Measurements from ENCODE around the gene SNX22. TPM values are rescaled to one million over a fixed set of nuclear protein-coding genes. Genes with fewer than 3 reads are reported as not detected.
"Not testable (repeated sequence)": the region's sequence is repeated elsewhere in the genome, so short reads cannot be mapped to it uniquely, and the experiment has no call there.

The SNX22 gene
- total RNA-seq, 1 experiment from 2014 or later, result 0.91 TPM

DNA sequence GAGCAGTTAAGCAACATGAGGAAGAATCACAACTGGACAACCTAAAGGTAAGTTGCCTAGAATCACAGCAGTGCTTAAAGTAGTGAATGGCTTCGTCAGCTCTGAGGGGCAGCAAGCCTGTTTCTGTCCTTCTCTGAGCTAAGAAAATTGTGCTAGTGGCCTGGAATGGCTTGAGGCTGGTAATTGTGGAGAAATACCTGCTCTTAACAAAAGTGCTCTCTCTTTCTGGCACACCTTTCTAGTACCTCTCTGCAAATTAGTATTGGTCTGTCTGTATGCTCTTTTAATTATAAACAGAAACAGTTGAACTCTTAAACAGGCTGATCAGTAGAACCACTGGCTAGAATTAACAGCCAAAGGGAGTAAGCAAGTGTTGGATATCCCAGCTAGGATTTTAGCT, 44.2 kb upstream of the SNX22 start:
- CTCF ChIA-PET, result no interaction called here
- Histone ChIP-seq H3K36me3 (ENCODE audit: control insufficient read depth, insufficient read depth, low read length) (no peaks in the 10 kb centered on the region; the same call in 1 of the 2 replicates), H3K27me3 (replicated peaks; ENCODE audit: control insufficient read depth, insufficient read depth, low read length) (no peaks in the 10 kb centered on the region), H3K4me1 (peaks cover 11% of the 10 kb centered on the region), H3K4me3 (ENCODE audit: low read depth, low read length) (no peak overlapping the region), H3K9me3 (no peaks in the 10 kb centered on the region)
- Mint-ChIP-seq H3K4me3 (ENCODE audit: unreplicated experiment) (no peak overlapping the region), H3K27ac (ENCODE audit: unreplicated experiment) (no peak overlapping the region), H3K9me3 (ENCODE audit: unreplicated experiment) (no peaks in the 10 kb centered on the region), H3K36me3 (ENCODE audit: insufficient read depth, unreplicated experiment) (peaks cover 4% of the 10 kb centered on the region), H3K27me3 (ENCODE audit: insufficient read depth, unreplicated experiment) (no peaks in the 10 kb centered on the region), H3K4me1 (ENCODE audit: low read depth, unreplicated experiment) (peaks cover 6% of the 10 kb centered on the region)
- DNase-seq, result no peak
- POLR2A ChIA-PET, result no interaction called here
- TF ChIP-seq, protein P1, sequence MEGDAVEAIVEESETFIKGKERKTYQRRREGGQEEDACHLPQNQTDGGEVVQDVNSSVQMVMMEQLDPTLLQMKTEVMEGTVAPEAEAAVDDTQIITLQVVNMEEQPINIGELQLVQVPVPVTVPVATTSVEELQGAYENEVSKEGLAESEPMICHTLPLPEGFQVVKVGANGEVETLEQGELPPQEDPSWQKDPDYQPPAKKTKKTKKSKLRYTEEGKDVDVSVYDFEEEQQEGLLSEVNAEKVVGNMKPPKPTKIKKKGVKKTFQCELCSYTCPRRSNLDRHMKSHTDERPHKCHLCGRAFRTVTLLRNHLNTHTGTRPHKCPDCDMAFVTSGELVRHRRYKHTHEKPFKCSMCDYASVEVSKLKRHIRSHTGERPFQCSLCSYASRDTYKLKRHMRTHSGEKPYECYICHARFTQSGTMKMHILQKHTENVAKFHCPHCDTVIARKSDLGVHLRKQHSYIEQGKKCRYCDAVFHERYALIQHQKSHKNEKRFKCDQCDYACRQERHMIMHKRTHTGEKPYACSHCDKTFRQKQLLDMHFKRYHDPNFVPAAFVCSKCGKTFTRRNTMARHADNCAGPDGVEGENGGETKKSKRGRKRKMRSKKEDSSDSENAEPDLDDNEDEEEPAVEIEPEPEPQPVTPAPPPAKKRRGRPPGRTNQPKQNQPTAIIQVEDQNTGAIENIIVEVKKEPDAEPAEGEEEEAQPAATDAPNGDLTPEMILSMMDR (IDR thresholded peaks at IDR 0.05; ENCODE audit: insufficient read depth in 1 of 2, low read depth in 1 of 2, low read length in 1 of 2, severe bottlenecking in 1 of 2, unreplicated experiment in 1 of 2), result no peak
- no TSS peak for BruUV-seq (replicated peaks)
- intact Hi-C loops (cut with micrococcal nuclease; ENCODE audit: unreplicated experiment), result no loop called here

DNA sequence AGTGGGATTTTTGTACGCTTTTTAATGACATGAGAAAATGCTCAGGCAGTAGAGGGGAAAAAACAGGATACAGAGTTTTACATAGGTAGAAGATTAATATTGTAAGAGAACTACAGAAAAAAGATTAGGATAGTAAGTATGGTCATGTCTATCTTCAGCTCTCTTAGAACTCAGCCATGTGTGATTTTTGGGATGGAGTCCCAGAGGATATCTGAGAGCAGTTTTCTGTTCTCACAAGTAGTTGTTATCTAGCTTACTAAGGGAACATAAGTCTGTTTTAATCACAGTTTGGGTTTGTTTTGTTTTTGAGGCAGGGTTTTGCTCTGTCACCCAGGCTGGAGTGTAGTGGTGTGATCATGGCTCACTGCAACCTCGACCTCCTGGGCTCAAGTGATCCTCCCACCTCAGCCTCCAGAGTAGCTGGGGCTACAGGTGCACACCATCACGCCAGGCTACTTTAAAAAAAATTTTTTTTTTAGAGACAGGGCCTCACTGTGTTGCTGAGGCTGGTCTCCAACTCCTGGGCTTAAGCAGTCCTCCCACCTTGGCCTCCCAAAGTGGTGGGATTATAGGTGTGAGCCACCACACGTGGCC, 41.3 kb upstream of the SNX22 start:
- H3K4me3 ChIP-seq (ENCODE audit: low read depth, low read length); POLR2A ChIA-PET; H3K4me3 Mint-ChIP-seq (ENCODE audit: unreplicated experiment); H3K27ac Mint-ChIP-seq (ENCODE audit: unreplicated experiment); DNase-seq; H3K9me3 Mint-ChIP-seq (ENCODE audit: unreplicated experiment); H3K9me3 ChIP-seq; H3K4me1 Mint-ChIP-seq (ENCODE audit: low read depth, unreplicated experiment); BruUV-seq (replicated peaks); H3K36me3 ChIP-seq (ENCODE audit: control insufficient read depth, insufficient read depth, low read length); CTCF ChIA-PET; H3K27me3 ChIP-seq (replicated peaks; ENCODE audit: control insufficient read depth, insufficient read depth, low read length); H3K27me3 Mint-ChIP-seq (ENCODE audit: insufficient read depth, unreplicated experiment): not testable (repeated sequence)
- intact Hi-C loops (cut with micrococcal nuclease; ENCODE audit: unreplicated experiment), result loop anchor here (2.0 kb wide), 1 partner anchor 15 kb away; the partner anchor contains the start of gene SNX1
- H3K36me3 Mint-ChIP-seq (ENCODE audit: insufficient read depth, unreplicated experiment), result peaks cover 24% of the 10 kb centered on the region
- H3K4me1 ChIP-seq, result peaks cover 11% of the 10 kb centered on the region

DNA sequence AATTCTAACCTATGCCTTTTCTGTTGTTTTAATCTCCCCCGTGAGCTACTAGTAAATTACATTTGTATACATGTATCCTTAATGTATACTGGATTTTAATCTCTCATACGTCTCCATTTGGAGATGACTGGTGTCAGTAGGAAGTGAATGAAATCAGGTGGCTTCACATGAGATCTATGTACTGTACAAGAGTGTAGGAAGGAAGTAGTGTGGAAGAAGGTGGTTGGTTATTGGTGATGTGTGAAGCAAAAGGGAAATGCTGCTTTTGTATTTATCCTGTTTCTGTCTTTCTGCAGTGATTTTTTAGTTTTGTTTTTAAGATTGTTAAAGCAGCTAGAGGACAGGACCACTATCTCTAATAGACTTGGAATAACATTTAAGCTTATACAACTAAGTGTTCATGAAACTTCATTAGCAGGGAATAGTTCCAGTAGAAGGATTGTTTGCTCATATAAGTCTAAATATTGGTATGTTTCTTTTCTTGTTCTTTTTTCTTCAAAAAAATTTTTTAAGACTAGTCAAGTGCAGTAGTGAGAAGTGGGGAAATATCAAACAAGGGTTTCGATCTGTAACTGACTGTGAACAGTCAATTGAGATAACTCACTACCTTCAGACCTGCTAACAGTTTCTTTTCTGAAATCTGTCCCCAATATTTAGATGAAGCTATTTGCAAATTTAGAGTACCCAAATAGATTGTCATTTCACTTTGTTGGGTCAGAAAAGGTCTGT, 40.4 kb upstream of the SNX22 start:
- ChIA-PET CTCF (interaction anchor here (1.4 to 1.6 kb wide), 2 partner anchors 15 to 42 kb away, joined by 4 read pairs; partner anchors contain the start of gene SNX1), POLR2A (no interaction called here)
- Mint-ChIP-seq H3K36me3 (ENCODE audit: insufficient read depth, unreplicated experiment) (peaks cover 24% of the 10 kb centered on the region), H3K27ac (ENCODE audit: unreplicated experiment) (no peak overlapping the region), H3K4me1 (ENCODE audit: low read depth, unreplicated experiment) (peaks cover 7% of the 10 kb centered on the region), H3K9me3 (ENCODE audit: unreplicated experiment) (no peaks in the 10 kb centered on the region), H3K4me3 (ENCODE audit: unreplicated experiment) (no peak overlapping the region), H3K27me3 (ENCODE audit: insufficient read depth, unreplicated experiment) (no peaks in the 10 kb centered on the region)
- BruUV-seq (replicated peaks), result no TSS peak
- DNase-seq, result no peak
- peaks cover 11% of the 10 kb centered on the region for H3K4me1 ChIP-seq
- intact Hi-C loops (cut with micrococcal nuclease; ENCODE audit: unreplicated experiment), result loop anchor here (2.0 kb wide), 1 partner anchor 16 kb away; the partner anchor contains the start of gene SNX1
- no peaks in the 10 kb centered on the region for H3K9me3 ChIP-seq
- TF ChIP-seq, protein P1 (IDR thresholded peaks at IDR 0.05; ENCODE audit: insufficient read depth in 1 of 2, low read depth in 1 of 2, low read length in 1 of 2, severe bottlenecking in 1 of 2, unreplicated experiment in 1 of 2), result no peak
- H3K36me3 ChIP-seq (ENCODE audit: control insufficient read depth, insufficient read depth, low read length), result no peaks in the 10 kb centered on the region; the same call in 1 of the 2 replicates
- no peaks in the 10 kb centered on the region for H3K27me3 ChIP-seq (replicated peaks; ENCODE audit: control insufficient read depth, insufficient read depth, low read length)
- no peak overlapping the region for H3K4me3 ChIP-seq (ENCODE audit: low read depth, low read length)

All from Caco-2 (cell line).